H1 (cell line): ENCODE measurements around the gene AGFG2. TPM values are rescaled to one million over a fixed set of nuclear protein-coding genes. Genes with fewer than 3 reads are reported as not detected.
A peak's percentile ranks its signal among the peaks of the same experiment; 100 is the strongest.

ENCODE experiments used
- PHF8 ChIP-seq: fragments of 200-600 bp; sonication (generic); conservative IDR thresholded peaks from 2 replicates; pipeline ENCODE4 v1.7.1; 2012; ENCODE audit warnings: low read depth, mild to moderate bottlenecking, inconsistent platforms, low read length, moderate library complexity
- POLR2A ChIP-seq, 2 experiments: IDR thresholded peaks; 1 replicate in 1 of 2; 2 replicates in 1 of 2; pipeline ENCODE4 v1.6.1; 2011; ENCODE audit warnings: low read depth in 2 of 2, low read length in 2 of 2, mild to moderate bottlenecking in 2 of 2; ENCODE audit errors: control extremely low read depth in 1 of 2
- SIX5 ChIP-seq: IDR thresholded peaks from 2 replicates; pipeline ENCODE4 v1.6.1; 2011; ENCODE audit warnings: mild to moderate bottlenecking, low read depth, low read length
- TAF1 ChIP-seq: IDR thresholded peaks from 2 replicates; pipeline ENCODE4 v1.6.1; 2011; ENCODE audit warnings: mild to moderate bottlenecking, low read depth, low read length
- TEAD4 ChIP-seq: IDR thresholded peaks from 2 replicates; pipeline ENCODE4 v1.6.1; 2012; ENCODE audit warnings: low read depth, low read length, inconsistent platforms, mixed read lengths
- polyA plus RNA-seq, 7 experiments: library from polyadenylated mRNA; depleted of rRNA in 3 of 7; stranded (reverse) in 5 of 7; unstranded in 2 of 7; fragments of >200 nt in 5 of 7; fragments of 200-250 nt in 2 of 7; gene quantifications; 1 replicate in 5 of 7; 2 replicates in 1 of 7; 4 replicates in 1 of 7; pipeline versions ENCODE4 v1.2.1 to v1.2.3, GENCODE V29; 2011 to 2013; ENCODE audit warnings: missing spikeins in 2 of 7, mixed read lengths in 2 of 7
- total RNA-seq: library from RNA; stranded (reverse); fragmentation: NEBNext Ultra II Directional; extraction: Animal tissue kit (Norgen Biotek cat#: 25700); gene quantifications from 2 replicates; pipeline ENCODE4 v1.2.1, GENCODE V29; 2021
- TF ChIP-seq, protein P1 (sequence below): fragments of 300-600 bp; sonication (generic); IDR thresholded peaks from 2 replicates; pipeline ENCODE4 v1.7.1; 2012; ENCODE audit warnings: low read length, moderate library complexity, mild to moderate bottlenecking, inconsistent platforms; ENCODE audit not compliant: insufficient replicate concordance
- TF ChIP-seq, protein P2 (sequence below), 3 experiments: IDR thresholded peaks; 1 replicate in 2 of 3; 2 replicates in 1 of 3; pipeline versions ENCODE4 v1.5.1 to v1.6.1; 2011; ENCODE audit warnings: low read length in 3 of 3, mild to moderate bottlenecking in 3 of 3, inconsistent platforms in 2 of 3, low read depth in 1 of 3, moderate library complexity in 1 of 3; ENCODE audit not compliant: insufficient read depth in 1 of 3; ENCODE audit errors: control extremely low read depth in 1 of 3

The AGFG2 gene
- total and polyA plus RNA-seq, 2 of the 8 experiments (the other 6 are each of a cell fraction or from before 2014, with no cell fraction given): 7.6 to 11.2 TPM

DNA sequence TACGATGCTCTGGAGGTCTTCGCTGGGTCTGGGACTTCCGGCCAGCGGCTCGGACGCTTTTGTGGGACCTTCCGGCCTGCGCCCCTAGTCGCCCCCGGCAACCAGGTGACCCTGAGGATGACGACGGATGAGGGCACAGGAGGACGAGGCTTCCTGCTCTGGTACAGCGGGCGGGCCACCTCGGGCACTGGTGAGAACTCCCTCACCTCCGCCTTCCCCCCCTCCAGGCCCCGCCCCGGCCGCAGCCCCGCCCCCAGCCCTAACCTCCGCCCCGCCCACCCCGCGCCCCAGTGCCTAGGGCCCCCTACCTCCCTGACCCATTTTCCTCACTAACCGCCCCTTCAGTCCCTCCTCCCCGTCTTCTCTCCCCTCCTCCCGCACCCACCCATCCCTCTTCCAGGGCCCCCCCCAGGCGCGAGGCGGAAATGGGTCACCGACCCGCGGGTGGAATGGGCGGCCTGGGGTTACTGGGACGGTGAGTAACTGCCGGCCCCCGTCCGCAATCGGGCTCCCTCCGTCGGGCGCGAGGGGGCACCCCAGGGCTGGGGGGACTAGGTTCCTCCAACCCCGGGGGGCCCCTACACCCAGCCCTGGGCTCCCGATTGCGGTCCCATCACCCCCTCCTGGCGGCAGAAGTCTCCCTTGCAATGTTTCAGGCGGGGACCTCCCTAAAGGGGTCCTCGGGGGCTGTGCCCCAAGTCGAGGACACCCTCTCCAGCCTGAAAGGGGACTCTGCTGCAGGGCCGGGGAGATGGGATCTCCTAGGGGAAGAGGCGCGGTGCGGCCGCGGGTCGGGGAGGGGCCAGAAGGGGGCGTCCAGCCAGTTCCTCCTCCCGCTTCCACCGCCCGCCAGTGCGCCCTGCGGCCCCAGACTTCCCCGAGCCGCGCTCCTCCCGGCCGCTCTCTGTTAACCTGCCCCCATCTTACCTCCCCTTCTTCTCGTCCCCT is 65.3 kb downstream of the AGFG2 start (continued):
- TF ChIP-seq, protein P1, sequence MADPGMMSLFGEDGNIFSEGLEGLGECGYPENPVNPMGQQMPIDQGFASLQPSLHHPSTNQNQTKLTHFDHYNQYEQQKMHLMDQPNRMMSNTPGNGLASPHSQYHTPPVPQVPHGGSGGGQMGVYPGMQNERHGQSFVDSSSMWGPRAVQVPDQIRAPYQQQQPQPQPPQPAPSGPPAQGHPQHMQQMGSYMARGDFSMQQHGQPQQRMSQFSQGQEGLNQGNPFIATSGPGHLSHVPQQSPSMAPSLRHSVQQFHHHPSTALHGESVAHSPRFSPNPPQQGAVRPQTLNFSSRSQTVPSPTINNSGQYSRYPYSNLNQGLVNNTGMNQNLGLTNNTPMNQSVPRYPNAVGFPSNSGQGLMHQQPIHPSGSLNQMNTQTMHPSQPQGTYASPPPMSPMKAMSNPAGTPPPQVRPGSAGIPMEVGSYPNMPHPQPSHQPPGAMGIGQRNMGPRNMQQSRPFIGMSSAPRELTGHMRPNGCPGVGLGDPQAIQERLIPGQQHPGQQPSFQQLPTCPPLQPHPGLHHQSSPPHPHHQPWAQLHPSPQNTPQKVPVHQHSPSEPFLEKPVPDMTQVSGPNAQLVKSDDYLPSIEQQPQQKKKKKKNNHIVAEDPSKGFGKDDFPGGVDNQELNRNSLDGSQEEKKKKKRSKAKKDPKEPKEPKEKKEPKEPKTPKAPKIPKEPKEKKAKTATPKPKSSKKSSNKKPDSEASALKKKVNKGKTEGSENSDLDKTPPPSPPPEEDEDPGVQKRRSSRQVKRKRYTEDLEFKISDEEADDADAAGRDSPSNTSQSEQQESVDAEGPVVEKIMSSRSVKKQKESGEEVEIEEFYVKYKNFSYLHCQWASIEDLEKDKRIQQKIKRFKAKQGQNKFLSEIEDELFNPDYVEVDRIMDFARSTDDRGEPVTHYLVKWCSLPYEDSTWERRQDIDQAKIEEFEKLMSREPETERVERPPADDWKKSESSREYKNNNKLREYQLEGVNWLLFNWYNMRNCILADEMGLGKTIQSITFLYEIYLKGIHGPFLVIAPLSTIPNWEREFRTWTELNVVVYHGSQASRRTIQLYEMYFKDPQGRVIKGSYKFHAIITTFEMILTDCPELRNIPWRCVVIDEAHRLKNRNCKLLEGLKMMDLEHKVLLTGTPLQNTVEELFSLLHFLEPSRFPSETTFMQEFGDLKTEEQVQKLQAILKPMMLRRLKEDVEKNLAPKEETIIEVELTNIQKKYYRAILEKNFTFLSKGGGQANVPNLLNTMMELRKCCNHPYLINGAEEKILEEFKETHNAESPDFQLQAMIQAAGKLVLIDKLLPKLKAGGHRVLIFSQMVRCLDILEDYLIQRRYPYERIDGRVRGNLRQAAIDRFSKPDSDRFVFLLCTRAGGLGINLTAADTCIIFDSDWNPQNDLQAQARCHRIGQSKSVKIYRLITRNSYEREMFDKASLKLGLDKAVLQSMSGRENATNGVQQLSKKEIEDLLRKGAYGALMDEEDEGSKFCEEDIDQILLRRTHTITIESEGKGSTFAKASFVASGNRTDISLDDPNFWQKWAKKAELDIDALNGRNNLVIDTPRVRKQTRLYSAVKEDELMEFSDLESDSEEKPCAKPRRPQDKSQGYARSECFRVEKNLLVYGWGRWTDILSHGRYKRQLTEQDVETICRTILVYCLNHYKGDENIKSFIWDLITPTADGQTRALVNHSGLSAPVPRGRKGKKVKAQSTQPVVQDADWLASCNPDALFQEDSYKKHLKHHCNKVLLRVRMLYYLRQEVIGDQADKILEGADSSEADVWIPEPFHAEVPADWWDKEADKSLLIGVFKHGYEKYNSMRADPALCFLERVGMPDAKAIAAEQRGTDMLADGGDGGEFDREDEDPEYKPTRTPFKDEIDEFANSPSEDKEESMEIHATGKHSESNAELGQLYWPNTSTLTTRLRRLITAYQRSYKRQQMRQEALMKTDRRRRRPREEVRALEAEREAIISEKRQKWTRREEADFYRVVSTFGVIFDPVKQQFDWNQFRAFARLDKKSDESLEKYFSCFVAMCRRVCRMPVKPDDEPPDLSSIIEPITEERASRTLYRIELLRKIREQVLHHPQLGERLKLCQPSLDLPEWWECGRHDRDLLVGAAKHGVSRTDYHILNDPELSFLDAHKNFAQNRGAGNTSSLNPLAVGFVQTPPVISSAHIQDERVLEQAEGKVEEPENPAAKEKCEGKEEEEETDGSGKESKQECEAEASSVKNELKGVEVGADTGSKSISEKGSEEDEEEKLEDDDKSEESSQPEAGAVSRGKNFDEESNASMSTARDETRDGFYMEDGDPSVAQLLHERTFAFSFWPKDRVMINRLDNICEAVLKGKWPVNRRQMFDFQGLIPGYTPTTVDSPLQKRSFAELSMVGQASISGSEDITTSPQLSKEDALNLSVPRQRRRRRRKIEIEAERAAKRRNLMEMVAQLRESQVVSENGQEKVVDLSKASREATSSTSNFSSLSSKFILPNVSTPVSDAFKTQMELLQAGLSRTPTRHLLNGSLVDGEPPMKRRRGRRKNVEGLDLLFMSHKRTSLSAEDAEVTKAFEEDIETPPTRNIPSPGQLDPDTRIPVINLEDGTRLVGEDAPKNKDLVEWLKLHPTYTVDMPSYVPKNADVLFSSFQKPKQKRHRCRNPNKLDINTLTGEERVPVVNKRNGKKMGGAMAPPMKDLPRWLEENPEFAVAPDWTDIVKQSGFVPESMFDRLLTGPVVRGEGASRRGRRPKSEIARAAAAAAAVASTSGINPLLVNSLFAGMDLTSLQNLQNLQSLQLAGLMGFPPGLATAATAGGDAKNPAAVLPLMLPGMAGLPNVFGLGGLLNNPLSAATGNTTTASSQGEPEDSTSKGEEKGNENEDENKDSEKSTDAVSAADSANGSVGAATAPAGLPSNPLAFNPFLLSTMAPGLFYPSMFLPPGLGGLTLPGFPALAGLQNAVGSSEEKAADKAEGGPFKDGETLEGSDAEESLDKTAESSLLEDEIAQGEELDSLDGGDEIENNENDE: no peak
- TF ChIP-seq SIX5: no peak
- TF ChIP-seq PHF8: peak; percentile 34; the same call in 1 of the 2 replicates
- peak; percentile 70 for TF ChIP-seq TAF1
- TF ChIP-seq, protein P2, sequence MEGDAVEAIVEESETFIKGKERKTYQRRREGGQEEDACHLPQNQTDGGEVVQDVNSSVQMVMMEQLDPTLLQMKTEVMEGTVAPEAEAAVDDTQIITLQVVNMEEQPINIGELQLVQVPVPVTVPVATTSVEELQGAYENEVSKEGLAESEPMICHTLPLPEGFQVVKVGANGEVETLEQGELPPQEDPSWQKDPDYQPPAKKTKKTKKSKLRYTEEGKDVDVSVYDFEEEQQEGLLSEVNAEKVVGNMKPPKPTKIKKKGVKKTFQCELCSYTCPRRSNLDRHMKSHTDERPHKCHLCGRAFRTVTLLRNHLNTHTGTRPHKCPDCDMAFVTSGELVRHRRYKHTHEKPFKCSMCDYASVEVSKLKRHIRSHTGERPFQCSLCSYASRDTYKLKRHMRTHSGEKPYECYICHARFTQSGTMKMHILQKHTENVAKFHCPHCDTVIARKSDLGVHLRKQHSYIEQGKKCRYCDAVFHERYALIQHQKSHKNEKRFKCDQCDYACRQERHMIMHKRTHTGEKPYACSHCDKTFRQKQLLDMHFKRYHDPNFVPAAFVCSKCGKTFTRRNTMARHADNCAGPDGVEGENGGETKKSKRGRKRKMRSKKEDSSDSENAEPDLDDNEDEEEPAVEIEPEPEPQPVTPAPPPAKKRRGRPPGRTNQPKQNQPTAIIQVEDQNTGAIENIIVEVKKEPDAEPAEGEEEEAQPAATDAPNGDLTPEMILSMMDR (IDR thresholded peaks at IDR 0.05; ENCODE audit: control extremely low read depth in 1 of 3, insufficient read depth in 1 of 3, low read depth in 1 of 3, low read length in 3 of 3): peak in 1 of 3 experiments; percentile 27; a peak in 2 of 4 replicates
- TF ChIP-seq POLR2A (IDR thresholded peaks at IDR 0.05; ENCODE audit: control extremely low read depth in 1 of 2, low read depth in 2 of 2, low read length in 2 of 2): peak in 1 of 2 experiments; percentile 88; a peak in 2 of 3 replicates
- TF ChIP-seq TEAD4: no peak
